ENCODE measurements around the gene NRDC.

DNA sequence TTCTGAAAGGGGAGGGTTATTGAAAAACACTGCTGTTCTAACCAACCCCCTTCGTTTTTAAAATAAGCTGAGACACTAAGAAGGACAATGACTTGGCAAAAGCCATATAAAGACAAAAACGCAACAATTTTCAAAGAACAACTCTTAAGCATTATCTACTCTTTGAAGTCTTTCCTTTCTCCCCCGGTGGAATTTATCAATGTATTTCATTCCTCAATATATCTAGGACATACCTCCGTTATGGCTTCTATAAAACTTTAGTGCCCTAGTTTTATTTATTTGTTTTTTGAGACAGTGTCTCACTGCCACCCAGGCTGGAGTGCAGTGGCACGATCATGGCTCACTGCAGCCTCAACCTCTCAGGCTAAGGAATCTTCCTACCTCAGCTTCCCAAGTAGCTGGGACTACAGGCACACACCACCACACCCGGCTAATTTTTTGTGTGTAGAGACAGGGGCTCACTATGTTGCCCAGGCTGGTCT is 3.2 kb downstream of the NRDC start:
- TF ChIP-seq, protein P1, sequence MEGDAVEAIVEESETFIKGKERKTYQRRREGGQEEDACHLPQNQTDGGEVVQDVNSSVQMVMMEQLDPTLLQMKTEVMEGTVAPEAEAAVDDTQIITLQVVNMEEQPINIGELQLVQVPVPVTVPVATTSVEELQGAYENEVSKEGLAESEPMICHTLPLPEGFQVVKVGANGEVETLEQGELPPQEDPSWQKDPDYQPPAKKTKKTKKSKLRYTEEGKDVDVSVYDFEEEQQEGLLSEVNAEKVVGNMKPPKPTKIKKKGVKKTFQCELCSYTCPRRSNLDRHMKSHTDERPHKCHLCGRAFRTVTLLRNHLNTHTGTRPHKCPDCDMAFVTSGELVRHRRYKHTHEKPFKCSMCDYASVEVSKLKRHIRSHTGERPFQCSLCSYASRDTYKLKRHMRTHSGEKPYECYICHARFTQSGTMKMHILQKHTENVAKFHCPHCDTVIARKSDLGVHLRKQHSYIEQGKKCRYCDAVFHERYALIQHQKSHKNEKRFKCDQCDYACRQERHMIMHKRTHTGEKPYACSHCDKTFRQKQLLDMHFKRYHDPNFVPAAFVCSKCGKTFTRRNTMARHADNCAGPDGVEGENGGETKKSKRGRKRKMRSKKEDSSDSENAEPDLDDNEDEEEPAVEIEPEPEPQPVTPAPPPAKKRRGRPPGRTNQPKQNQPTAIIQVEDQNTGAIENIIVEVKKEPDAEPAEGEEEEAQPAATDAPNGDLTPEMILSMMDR (IDR thresholded peaks at IDR 0.05), result no peak
- no peak for TF ChIP-seq POLR2A (IDR thresholded peaks at IDR 0.05)

All from vagina (tissue), 2 donors.